NCI-H146 (cell line): ENCODE results near the gene KCNK4.
A peak's percentile ranks its signal among the peaks of the same experiment; 100 is the strongest.
"Not testable (repeated sequence)": the region's sequence is repeated elsewhere in the genome, so short reads cannot be mapped to it uniquely, and the experiment has no call there.

ENCODE experiments used
- DNase-seq: peaks from one replicate; lab custom pipeline; 2025; lab: John Stamatoyannopoulos, UW

The KCNK4 gene

DNA sequence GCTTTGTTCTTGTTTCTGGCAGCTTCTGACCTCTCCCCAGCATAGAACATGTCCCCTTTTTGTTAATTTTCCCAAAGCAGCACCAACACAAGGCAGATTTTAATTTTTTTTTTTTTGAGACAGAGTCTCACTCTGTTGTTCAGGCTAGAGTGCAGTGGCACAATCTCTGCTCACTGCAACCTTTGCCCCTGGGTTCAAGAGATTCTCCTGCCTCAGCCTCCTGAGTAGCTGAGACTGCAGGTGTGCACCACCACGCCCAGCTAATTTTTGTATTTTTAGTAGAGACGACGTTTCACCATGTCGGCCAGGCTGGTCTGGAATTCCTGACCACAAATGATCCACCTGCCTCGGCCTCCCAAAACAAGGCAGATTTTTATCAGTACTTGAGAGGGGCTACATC lies 16.7 kb downstream of the KCNK4 start:
- not testable (repeated sequence) for DNase-seq

DNA sequence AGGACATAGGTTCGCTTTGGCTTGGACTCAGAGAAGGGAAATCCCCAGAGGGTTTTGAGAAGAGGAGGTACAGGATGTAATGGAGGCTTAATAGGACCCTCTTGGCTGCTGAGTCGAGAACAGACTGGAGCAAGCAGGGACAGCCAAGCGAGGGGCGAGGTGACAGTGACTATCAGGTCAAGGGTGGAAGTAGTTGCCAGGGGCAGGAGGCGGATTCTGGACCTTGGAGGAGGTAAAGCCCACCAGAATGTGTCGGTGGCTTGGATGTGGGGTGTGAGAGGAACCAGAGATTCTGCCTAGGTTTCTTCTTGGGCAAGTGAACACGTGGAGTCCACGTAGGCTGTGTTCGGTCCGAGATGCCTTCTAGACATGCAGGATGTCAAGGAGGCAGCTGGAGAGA lies 21.8 kb downstream of the KCNK4 start:
- no peak for DNase-seq

DNA sequence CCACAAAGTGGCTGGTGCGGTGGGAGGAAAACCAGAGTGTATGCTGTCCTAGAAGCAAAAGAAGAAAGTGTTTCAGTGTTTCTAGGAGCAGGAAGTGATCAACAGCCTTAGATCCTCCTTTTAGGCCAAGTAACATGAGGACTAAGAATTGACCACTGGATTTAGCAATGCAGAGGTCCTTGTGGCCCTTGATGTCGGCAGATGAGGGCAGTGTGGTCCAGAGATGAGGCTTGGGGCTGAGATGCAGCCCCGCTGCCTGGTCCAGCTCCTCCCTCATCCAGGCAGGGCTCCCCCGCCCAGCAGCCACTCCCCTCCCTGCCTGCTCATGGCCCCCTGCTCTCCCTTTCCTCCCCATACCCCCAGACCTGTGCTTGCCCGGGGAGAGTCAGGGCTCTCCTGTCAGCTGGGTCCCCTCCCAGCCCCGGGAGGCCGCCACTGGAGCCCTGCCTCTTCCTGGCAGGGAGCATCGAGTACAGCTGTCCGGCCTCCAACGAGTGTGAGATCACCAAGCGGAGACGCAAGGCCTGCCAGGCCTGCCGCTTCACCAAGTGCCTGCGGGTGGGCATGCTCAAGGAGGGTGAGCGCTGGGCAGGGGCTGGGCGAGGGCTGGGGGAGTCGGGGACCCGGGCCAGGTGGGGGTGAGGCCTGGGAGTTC lies 22.5 kb downstream of the KCNK4 start:
- no peak for DNase-seq

DNA sequence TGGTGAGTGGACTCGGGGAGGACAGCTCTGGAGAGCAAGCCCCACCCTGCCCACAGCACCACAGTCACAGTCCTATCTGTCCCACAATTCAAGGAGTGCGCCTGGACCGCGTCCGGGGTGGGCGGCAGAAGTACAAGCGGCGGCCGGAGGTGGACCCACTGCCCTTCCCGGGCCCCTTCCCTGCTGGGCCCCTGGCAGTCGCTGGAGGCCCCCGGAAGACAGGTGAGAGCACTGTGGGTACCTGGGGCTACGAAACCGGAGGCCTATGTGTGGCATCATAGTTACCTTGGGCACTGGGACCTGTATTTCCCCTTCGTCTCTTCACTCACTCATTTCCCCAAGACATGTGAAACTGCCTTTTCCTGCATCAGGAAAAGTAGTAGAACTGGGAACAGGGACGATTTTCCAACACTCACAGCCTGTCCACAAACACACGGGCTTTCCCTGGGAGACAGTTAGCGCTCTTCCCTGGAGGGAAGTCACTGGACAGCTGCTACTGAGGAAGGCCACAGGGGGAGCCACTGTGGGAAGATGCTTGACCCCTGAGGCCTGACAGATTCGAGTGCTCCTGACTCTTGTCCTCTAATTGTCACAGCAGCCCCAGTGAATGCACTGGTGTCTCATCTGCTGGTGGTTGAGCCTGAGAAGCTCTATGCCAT lies 23.2 kb downstream of the KCNK4 start:
- DNase-seq: no peak

DNA sequence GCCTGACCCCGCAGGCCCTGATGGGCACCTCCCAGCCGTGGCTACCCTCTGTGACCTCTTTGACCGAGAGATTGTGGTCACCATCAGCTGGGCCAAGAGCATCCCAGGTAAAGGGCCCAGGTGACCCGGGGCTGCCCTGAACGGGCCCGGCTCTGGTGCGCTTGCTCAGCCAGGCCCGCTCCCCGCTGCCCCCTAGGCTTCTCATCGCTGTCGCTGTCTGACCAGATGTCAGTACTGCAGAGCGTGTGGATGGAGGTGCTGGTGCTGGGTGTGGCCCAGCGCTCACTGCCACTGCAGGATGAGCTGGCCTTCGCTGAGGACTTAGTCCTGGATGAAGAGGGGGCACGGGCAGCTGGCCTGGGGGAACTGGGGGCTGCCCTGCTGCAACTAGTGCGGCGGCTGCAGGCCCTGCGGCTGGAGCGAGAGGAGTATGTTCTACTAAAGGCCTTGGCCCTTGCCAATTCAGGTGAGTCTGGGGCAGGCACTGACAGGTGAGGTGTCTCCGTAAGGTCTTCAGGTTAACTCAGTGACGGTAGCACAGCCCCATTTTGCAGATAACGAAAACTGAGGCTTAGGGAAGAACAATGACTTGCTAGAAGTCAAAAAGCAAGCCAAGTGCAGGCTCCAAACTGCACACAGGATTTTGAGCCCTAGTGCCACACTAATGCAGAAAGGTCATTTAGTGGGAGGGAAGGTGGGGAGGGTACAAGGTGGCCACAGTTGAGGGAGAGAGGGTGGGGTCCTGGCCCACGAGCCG lies 23.9 kb downstream of the KCNK4 start:
- no peak for DNase-seq

DNA sequence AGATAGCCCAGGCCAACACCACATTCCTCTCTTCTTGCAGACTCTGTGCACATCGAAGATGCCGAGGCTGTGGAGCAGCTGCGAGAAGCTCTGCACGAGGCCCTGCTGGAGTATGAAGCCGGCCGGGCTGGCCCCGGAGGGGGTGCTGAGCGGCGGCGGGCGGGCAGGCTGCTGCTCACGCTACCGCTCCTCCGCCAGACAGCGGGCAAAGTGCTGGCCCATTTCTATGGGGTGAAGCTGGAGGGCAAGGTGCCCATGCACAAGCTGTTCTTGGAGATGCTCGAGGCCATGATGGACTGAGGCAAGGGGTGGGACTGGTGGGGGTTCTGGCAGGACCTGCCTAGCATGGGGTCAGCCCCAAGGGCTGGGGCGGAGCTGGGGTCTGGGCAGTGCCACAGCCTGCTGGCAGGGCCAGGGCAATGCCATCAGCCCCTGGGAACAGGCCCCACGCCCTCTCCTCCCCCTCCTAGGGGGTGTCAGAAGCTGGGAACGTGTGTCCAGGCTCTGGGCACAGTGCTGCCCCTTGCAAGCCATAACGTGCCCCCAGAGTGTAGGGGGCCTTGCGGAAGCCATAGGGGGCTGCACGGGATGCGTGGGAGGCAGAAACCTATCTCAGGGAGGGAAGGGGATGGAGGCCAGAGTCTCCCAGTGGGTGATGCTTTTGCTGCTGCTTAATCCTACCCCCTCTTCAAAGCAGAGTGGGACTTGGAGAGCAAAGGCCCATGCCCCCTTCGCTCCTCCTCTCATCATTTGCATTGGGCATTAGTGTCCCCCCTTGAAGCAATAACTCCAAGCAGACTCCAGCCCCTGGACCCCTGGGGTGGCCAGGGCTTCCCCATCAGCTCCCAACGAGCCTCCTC lies 24.8 kb downstream of the KCNK4 start:
- not testable (repeated sequence) for DNase-seq

DNA sequence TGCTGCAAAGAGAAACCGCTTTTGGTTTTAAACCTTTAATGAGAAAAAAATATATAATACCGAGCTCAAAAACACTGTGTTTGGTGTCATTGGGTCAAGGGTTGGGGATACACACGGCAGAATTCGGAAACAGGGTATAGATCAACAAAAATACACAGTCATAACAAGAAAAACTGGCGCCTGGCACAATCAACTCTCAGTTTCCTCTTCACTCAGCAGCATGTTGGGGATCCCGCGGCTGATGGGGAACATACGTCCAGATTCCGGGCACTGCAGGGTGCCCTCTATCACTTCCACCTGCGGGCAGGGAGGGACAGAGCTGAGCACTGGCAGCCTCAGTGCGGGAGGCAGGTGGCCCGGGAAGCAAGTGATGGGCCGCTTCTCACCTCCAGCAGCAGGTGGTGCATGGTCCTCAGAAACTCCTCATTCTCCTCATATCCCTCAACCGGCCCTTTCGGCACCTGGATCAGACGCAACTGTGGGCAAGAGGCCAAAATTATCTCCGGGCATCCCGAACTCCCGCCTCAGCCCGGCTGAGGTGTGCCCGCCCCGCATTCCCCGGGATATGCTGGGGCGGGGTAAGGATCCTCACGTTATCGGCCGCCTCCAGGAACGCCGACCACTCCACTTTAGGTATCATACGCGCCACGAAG lies 25.7 kb downstream of the KCNK4 start:
- DNase-seq: peak; percentile 69

DNA sequence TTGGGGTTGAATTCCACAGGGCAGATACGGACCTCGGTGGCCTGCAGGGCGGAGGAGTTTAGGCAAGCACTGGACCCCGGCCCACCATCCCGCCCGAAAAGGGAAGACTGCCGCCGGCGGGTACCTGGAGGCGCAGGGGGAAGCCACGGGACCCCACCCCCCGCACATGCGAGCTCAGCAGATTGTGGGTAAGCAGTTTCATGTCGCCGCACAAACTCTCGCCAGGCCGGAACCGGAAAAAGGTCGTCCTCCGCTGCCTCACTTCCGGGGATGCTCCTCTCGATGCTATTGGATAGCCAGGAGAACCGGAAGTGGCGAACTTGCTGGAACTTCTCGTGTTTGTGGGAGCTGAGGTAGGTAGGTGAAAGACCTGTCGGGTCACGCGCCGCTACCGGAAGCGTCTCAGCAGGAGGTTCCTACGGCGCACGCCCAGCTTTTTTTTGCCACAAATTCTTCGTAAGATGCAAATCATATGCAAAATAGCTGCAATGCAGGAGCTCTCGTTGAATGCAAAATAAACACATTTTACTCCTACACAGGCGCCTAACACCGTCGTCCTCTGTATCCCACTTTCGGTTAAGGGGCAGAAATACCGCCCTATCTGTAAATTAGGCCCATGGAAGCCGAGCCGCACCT lies 26.3 kb downstream of the KCNK4 start, which contains the start of gene TRMT112:
Gene TRMT112, minus strand, starts transcription at position 235 of the 636 bp plus-strand sequence. Its CDS starts 33 bp downstream, at position 202.
- peak; percentile 98 for DNase-seq

DNA sequence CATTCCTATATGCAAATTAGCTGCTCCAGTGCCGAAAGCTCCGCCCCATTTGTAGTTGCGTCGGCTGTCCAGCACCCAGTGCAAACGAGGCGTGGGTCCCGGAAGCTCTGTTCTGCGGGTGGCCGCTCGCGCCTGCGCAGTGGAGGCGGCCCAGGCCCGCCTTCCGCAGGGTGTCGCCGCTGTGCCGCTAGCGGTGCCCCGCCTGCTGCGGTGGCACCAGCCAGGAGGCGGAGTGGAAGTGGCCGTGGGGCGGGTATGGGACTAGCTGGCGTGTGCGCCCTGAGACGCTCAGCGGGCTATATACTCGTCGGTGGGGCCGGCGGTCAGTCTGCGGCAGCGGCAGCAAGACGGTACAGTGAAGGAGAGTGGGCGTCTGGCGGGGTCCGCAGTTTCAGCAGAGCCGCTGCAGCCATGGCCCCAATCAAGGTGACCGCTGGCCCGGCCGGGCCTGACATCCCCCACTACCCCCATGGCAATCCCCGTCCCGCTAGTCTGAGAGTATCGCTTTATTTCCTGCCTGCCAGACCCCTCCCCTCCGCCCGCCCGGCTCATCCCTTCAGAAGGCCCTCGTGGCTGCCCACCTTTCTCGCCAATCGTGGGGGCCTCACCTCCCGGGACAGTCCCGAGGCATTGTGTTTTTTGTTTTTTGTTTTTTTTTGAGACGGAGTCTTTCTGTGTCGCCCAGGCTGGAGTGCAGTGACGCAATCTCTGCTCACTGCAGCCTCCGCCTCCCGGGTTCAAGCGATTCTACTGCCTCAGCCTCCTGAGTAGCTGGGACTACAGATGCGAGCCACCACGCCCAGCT lies 27.1 kb downstream of the KCNK4 start, which contains the start of gene PRDX5:
Gene PRDX5, plus strand, starts transcription at position 161 of the 805 bp plus-strand sequence. Its CDS starts 95 bp downstream, at position 256.
- DNase-seq: peak; percentile 96

DNA sequence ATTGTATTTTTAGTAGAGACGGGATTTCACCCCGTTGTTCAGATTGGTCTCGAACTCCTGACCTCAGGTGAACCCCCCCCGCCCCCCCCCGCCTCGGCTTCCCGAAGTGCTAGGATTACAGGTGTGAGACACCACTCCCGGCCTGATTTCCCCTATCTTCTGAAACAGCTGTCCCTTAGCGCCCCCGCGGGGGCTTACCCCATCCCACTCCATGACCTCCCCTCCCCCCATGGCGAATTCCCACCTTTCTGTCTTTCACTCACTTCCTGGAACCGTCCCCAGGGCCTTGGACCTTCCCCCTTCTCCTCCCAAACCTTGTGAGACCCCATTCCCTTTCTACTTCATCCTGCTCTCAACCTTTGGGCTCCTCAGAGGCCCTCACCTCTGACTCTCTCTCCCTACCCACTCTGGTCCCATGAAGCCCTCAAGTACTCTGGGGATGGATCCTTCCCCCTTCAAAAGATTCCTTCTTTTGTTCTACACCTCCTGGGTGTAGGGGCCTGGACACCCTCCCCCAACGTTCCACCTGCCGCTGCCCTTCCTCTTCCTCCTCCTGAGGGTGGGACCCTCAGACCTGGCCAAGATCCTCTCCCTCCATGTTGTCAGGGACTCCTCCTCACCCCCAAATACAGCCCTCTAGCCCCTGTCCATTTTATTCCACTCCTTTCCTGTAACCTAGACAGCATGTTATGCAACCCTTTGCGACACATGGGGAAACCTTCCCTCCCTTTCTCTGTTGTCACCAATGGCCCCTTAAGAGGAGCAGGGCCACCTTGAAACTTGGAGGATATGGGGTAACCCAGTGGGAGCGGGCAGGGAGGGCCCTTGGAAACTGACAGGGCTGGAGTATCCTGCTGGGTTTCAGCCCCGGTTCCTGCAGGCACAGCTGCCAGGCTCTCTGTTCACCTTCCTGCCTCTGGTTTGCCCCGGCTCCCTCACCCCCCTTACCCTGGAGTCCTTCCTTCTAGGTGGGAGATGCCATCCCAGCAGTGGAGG lies 28.0 kb downstream of the KCNK4 start:
- peak; percentile 10 for DNase-seq

DNA sequence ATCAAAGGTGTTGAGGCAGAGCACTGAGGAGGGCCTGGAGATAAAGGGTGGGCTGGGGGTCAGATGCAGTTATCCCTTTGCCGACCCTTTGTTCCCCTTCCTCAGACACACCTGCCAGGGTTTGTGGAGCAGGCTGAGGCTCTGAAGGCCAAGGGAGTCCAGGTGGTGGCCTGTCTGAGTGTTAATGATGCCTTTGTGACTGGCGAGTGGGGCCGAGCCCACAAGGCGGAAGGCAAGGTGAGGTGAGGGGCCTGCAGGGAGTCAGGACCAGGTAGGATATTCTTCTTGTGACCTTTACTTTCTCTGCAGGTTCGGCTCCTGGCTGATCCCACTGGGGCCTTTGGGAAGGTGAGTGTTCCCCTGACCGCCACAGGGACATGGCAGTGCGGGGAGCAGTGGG lies 29.5 kb downstream of the KCNK4 start:
- no peak for DNase-seq

DNA sequence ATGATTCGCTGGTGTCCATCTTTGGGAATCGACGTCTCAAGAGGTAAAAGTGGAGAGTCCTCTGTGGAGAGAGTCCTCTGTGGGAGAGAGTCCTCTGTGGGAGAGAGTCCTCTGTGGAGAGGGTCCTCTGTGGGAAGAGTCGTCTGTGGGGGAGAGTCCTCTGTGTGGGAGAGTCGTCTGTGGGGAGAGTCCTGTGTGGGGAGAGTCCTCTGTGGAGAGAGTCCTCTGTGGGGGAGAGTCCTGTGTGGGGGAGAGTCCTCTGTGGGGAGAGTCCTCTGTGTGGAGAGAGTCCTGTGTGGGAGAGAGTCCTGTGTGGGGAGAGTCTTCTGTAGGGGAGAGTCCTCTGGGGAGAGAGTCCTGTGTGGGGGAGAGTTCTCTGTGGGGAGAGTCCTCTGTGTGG lies 29.9 kb downstream of the KCNK4 start:
- DNase-seq: no peak

DNA sequence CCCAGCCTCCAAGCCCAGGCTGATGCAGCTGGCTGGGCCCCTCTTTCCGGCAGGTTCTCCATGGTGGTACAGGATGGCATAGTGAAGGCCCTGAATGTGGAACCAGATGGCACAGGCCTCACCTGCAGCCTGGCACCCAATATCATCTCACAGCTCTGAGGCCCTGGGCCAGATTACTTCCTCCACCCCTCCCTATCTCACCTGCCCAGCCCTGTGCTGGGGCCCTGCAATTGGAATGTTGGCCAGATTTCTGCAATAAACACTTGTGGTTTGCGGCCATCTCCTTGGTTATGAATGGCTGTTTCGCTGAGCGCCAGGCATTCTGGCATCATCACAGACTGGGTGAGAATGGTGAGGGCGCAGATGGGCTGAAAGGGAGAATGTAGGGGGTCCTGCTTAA lies 30.4 kb downstream of the KCNK4 start:
- DNase-seq: no peak

DNA sequence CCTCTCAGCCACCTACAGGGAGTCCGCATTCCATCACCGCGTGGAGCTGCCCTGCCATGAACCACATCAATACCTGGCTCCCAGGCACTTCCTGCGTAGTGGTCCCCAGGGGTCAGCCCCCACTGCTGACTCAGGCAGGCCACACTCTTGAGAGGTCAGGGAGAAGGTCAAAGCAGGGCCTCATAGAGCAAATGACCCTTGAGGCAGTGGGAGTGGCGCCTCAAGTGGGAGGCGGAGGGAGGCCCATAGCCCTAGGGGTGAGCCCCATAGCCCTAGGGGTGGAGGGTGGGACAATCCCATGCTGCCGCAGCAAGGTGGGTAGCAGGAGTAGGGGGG lies 31.8 kb downstream of the KCNK4 start:
- DNase-seq: no peak

DNA sequence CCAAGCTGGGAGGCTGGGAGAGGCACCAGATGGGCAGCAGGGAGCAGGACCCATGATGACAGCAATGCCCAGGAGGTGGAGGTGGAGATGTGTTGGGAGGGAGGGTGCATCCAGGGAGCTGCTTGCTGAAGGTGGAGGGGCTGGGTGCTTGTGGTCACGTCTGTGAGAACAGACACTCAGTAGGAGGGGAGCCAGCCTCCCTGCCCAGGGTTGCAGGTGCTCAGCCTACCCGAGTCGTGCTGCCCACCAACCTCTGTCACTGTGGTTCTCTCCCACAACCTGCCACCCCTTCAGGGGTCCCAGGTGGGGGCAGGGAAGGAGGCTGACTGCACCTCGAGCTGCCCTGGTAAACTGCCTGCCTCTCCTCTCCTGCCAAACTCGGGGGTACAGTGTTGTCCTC lies 32.3 kb downstream of the KCNK4 start:
- DNase-seq: no peak

DNA sequence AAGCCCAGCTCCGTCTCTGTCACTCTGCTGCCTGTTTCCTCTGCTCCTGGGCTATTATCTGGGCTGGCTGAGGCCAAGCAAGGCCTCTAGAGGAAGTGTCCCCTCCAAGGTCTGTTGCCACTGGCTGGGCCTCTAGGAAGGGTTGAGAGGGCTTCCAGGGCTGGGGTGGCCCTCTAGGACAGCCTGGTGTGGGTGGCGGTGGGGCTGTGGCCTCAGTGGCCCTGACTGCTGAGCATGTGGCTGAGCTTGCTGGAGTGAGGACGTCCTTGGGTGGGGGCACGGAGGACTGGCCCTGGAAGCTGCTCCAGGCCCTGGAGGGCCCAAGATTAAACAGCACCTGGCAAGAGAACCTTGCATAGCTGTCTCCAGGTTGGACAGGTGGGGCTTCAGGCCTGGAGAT lies 32.9 kb downstream of the KCNK4 start:
- not testable (repeated sequence) for DNase-seq

DNA sequence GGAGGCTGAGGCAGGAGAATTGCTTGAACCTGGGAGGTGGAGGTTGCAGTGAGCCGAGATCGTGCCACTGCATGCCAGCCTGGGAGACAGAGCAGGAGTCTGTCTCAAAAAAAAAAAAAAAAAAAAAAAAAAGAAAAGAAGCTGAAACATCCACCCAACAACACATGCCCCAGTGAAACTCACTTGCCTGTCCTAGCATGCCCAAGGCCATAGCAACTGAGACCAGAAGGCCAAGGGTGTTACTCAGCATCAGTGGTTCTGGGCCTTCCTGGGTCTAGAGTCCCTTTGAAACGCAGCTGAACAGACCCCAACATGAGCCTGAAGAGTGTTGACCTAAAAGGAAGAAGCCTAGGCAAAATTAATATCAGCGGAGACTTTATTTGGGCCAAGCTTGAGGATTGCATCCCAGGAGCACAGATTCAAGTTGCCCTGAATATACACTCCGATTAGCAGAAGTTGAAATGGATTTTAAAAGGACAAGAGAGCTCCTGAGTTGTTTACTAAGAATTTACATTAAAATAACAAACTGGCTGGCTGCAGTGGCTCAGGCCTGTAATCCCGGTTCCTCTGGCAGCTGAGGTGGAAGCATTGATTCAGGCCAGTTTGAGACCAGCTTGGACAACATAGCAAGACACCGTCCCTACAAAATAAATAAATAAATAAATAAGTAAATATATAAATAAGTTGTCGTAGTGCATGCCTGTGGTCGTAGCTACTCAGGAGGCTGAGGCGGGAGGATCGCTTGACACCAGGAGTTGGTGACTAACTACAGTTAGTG lies 33.8 kb downstream of the KCNK4 start:
- no peak for DNase-seq

DNA sequence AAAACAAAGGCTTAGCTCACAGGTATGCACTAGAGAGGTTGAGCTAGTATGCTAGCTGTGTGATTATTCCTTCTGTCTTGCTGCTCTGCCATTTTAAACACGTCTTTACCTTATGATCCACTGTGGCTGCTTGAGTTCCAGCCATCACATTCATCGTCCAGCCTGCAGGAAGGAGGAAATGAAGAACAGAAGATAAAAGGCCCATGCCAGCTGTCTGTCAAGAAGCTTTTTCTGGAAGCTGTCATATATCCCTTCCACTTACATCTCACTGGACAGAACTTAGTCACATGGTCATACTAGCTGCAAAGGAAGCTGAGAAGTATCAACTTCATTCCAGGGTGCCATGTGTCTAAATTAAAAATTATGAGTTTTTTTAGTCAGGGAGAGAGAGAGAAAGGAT lies 36.3 kb downstream of the KCNK4 start:
- DNase-seq: no peak
